Neural cell (in vitro differentiated cells): Measurements from ENCODE around the gene FASTK.

Experiments used
- POLR2AphosphoS5 ChIP-seq: IDR thresholded peaks from 2 replicates; pipeline ENCODE4 v1.6.1; 2012
- RAD21 ChIP-seq: fragments of 450-650 bp; conservative IDR thresholded peaks from 2 replicates; pipeline ENCODE4 v1.6.1; 2014; ENCODE audit warnings: antibody characterized with exemption, mild to moderate bottlenecking, moderate library complexity
- REST ChIP-seq: IDR thresholded peaks from 2 replicates; pipeline ENCODE4 v1.6.1; 2012; ENCODE audit warnings: borderline replicate concordance
- SMC3 ChIP-seq: fragments of 450-650 bp; conservative IDR thresholded peaks from 2 replicates; pipeline ENCODE4 v1.6.1; 2014; ENCODE audit warnings: antibody characterized with exemption, mild to moderate bottlenecking, moderate library complexity; ENCODE audit not compliant: poor library complexity
- TF ChIP-seq, protein P1 (sequence below): fragments of 450-650 bp; IDR thresholded peaks from 2 replicates; pipeline ENCODE4 v1.5.1; 2014; ENCODE audit warnings: antibody characterized with exemption, mild to moderate bottlenecking, moderate library complexity; ENCODE audit not compliant: poor library complexity, severe bottlenecking

DNA sequence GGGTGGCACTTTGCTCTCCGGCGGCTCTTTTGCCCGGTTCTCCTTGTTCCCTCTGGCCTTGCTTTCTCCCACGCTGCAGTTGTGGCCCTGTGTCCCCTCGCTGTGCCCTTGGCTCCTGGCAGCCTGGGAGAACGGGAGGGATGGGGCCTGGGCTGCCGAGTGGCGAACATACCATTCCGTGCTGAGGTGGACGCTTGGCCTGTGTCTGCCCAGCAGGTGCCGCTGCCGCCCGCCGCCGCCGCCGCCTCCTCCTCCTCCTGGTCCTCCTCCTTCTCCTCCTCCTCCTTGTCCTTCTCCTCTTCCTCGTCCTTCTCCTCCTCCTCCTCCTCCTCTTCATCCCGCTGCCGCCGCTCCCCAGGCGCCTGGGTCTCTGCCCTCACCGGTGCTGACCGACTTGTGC, 41.7 kb upstream of the FASTK start:
- TF ChIP-seq REST (no peak), RAD21 (no peak), SMC3 (no peak), POLR2AphosphoS5 (no peak)
- TF ChIP-seq, protein P1, sequence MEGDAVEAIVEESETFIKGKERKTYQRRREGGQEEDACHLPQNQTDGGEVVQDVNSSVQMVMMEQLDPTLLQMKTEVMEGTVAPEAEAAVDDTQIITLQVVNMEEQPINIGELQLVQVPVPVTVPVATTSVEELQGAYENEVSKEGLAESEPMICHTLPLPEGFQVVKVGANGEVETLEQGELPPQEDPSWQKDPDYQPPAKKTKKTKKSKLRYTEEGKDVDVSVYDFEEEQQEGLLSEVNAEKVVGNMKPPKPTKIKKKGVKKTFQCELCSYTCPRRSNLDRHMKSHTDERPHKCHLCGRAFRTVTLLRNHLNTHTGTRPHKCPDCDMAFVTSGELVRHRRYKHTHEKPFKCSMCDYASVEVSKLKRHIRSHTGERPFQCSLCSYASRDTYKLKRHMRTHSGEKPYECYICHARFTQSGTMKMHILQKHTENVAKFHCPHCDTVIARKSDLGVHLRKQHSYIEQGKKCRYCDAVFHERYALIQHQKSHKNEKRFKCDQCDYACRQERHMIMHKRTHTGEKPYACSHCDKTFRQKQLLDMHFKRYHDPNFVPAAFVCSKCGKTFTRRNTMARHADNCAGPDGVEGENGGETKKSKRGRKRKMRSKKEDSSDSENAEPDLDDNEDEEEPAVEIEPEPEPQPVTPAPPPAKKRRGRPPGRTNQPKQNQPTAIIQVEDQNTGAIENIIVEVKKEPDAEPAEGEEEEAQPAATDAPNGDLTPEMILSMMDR: no peak
